ENCODE data around the gene CRKL. TPM values are rescaled to one million over a fixed set of nuclear protein-coding genes. Genes with fewer than 3 reads are reported as not detected.

The CRKL gene
- polyA plus RNA-seq, 2 of the 4 experiments (the other 2 are of a cell fraction) = 21.4 to 22.8 TPM

DNA sequence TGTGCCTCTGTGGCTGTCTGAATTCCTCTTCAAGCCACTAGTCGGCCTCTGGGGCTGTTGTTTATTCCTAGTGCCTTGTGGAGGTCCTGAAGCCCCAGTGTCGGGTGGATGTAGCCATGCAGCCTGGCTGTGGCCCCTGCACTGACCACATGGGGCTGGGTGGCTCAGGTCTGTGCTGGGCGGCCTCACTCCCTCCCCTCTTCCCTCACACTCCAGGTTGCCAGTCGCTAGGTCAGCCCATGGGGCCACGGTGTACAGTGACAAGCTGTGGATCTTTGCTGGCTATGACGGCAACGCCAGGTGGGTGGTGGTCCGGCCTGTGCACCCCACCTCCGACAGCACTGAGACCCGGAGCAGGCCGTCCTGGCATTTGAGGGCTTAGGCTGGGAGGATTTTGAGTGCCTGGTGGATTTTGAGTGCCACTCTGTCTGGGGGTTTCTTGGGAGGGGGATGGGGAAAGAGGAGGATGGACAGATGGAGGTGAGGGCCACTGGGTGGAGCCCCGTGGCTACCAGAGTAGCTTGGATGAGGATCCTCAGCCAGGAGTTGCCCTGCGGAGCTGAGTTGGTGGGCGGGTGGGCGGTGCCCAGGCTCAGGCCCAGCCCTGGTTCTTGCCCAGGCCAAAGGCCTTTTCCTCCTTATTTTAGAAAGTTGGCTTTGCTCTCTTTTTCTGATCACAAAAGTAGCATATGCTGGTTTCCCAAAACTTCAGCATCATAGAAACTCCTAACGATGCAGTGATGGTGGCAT lies 71.5 kb downstream of the CRKL start:
- no peaks in the 10 kb centered on the region for H3K4me1 ChIP-seq
- ATAC-seq (peak in 1 of 2 experiments; percentile 31; a peak in 1 of 6 replicates), DNase-seq (ENCODE audit: low read depth in 1 of 2, low spot score in 1 of 2) (no peak), FAIRE-seq (no peak)
- ChIA-PET CTCF (interaction anchor here (1.2 to 1.4 kb wide), 3 partner anchors 99 to 114 kb away, joined by 3 to 6 read pairs (median 3); no protein-coding TSS in a partner anchor), POLR2A (no interaction called here)
- H3K4me2 ChIP-seq = no peak overlapping the region
- TF ChIP-seq RARB (CRISPR knock-in tag; IDR thresholded peaks at IDR 0.05) (no peak), MYC (IDR thresholded peaks at IDR 0.05; ENCODE audit: borderline replicate concordance, low read length) (no peak), KDM1A (IDR thresholded peaks at IDR 0.05; ENCODE audit: low read depth) (no peak), KDM5A (IDR thresholded peaks at IDR 0.05) (no peak), ESRRA (IDR thresholded peaks at IDR 0.05; ENCODE audit: borderline replicate concordance, low read length) (no peak), NPAS2 (CRISPR knock-in tag; IDR thresholded peaks at IDR 0.05; ENCODE audit: borderline replicate concordance) (no peak), MAFK (IDR thresholded peaks at IDR 0.05; ENCODE audit: partially characterized antibody) (no peak), HMGXB4 (CRISPR knock-in tag; IDR thresholded peaks at IDR 0.05; ENCODE audit: borderline replicate concordance) (no peak)
- H3K9me3 ChIP-seq = no peaks in the 10 kb centered on the region
- H3K27ac ChIP-seq = no peak overlapping the region
- H3K4me3 ChIP-seq = no peak overlapping the region
- 77% methylated on average over 9 of the region's 16 CpGs for WGBS (ENCODE audit: missing lambda C conversion rate)

- Histone ChIP-seq H3K9me3 (no peaks in the 10 kb centered on the region), H3K4me2 (no peak overlapping the region), H3K27ac (no peak overlapping the region), H3K4me3 (no peak overlapping the region), H3K4me1 (no peaks in the 10 kb centered on the region)
- CTCF ChIA-PET = interaction anchor here (0.7 to 1.7 kb wide), 5 partner anchors 14 to 113 kb away, joined by 3 to 6 read pairs (median 3); partner anchors contain the start of gene CRKL
- FAIRE-seq = no peak
- ATAC-seq = no peak
- WGBS (ENCODE audit: missing lambda C conversion rate) = 82% methylated on average over 8 of the region's 17 CpGs
- TF ChIP-seq MAX (IDR thresholded peaks at IDR 0.05) (no peak), MYC (IDR thresholded peaks at IDR 0.05; ENCODE audit: borderline replicate concordance, low read length) (no peak), GATA3 (IDR thresholded peaks at IDR 0.05; ENCODE audit: borderline replicate concordance) (no peak), ZSCAN20 (CRISPR knock-in tag; IDR thresholded peaks at IDR 0.05) (no peak), HEYL (CRISPR knock-in tag; IDR thresholded peaks at IDR 0.05) (no peak), RNF2 (IDR thresholded peaks at IDR 0.05; ENCODE audit: borderline replicate concordance, low read depth) (no peak), BCL3 (IDR thresholded peaks at IDR 0.05) (no peak), TP53 (CRISPR knock-in tag; IDR thresholded peaks at IDR 0.05) (no peak), CBX8 (IDR thresholded peaks at IDR 0.05) (no peak), NFE2L2 (conservative IDR thresholded peaks at IDR 0.05; ENCODE audit: low read length) (no peak), HOXB13 (CRISPR knock-in tag; IDR thresholded peaks at IDR 0.05; ENCODE audit: low read depth) (no peak), ZC3H11A (IDR thresholded peaks at IDR 0.05) (no peak), HMGXB4 (CRISPR knock-in tag; IDR thresholded peaks at IDR 0.05; ENCODE audit: borderline replicate concordance) (no peak), MAZ (IDR thresholded peaks at IDR 0.05; ENCODE audit: borderline replicate concordance, low read depth, low read length) (no peak), NR3C1 (IDR thresholded peaks at IDR 0.05) (no peak), HOXA7 (CRISPR knock-in tag; IDR thresholded peaks at IDR 0.05) (no peak)
- POLR2A ChIA-PET = interaction anchor here (1.5 kb wide), 1 partner anchor 8 kb away, joined by 7 read pairs; the partner anchor contains the start of gene LZTR1
- DNase-seq (ENCODE audit: low read depth in 1 of 2, low spot score in 1 of 2) = no peak
Measured at GRCh38 chr22:20989323-20990138, 72.3 kb downstream of the CRKL start.

Data from A549 (cell line).